IPS-18a (cell line): ENCODE data around the gene KIF2C.

Experiments used
- H3K27ac ChIP-seq: one replicate; pipeline ENCODE4 v1.5.1; 2013; ENCODE audit warnings: low read length
- H3K27me3 ChIP-seq: one replicate; pipeline ENCODE4 v1.6.1; 2013; ENCODE audit warnings: mild to moderate bottlenecking, low read length; ENCODE audit not compliant: control insufficient read depth, insufficient read depth
- H3K36me3 ChIP-seq: one replicate; pipeline ENCODE4 v1.6.1; 2013; ENCODE audit warnings: low read depth, low read length; ENCODE audit not compliant: control insufficient read depth
- H3K4me1 ChIP-seq: one replicate; pipeline ENCODE4 v1.6.1; 2013; ENCODE audit warnings: low read depth, low read length; ENCODE audit not compliant: control insufficient read depth
- H3K4me3 ChIP-seq: one replicate; pipeline ENCODE4 v1.5.1; 2013; ENCODE audit warnings: low read length
- H3K9ac ChIP-seq: one replicate; pipeline ENCODE4 v1.6.1; 2013; ENCODE audit warnings: mild to moderate bottlenecking, low read length, moderate library complexity
- H3K9me3 ChIP-seq: one replicate; pipeline ENCODE4 v1.6.1; 2013; ENCODE audit warnings: low read depth, low read length; ENCODE audit not compliant: control insufficient read depth

KIF2C gene

DNA sequence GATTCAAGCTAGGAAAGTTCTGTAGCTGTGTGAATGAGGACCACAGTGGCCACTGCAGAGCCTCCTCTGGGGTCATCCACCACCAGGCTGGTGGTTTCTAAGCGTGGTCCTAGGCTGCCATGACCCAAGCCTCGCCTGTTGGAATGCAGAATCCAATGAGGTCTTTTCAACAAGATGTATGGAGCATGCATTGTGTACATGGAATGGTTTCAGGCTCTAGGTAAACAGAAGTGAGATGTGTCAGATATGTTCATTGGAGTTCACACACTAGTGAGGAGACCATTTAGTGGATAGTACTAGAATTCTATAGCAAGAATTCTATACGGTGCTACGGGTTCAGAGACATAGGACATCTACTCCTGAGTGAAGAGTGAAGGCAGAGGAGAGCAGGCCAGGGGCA is 19.4 kb upstream of the KIF2C start:
- Histone ChIP-seq H3K4me1 (peaks cover under 1% of the 10 kb centered on the region), H3K9ac (no peak overlapping the region), H3K4me3 (no peak overlapping the region), H3K36me3 (no peaks in the 10 kb centered on the region), H3K9me3 (no peaks in the 10 kb centered on the region), H3K27me3 (no peaks in the 10 kb centered on the region), H3K27ac (no peak overlapping the region)

GRCh38 chr1:44721485-44722361 is 17.9 kb upstream of the KIF2C start:
- peak overlapping the region; percentile 92 for H3K27ac ChIP-seq
- H3K9ac ChIP-seq, result peak overlapping the region; percentile 62
- H3K4me1 ChIP-seq, result no peaks in the 10 kb centered on the region
- H3K27me3 ChIP-seq, result no peaks in the 10 kb centered on the region
- no peaks in the 10 kb centered on the region for H3K36me3 ChIP-seq
- H3K4me3 ChIP-seq, result no peak overlapping the region
- H3K9me3 ChIP-seq, result no peaks in the 10 kb centered on the region

DNA sequence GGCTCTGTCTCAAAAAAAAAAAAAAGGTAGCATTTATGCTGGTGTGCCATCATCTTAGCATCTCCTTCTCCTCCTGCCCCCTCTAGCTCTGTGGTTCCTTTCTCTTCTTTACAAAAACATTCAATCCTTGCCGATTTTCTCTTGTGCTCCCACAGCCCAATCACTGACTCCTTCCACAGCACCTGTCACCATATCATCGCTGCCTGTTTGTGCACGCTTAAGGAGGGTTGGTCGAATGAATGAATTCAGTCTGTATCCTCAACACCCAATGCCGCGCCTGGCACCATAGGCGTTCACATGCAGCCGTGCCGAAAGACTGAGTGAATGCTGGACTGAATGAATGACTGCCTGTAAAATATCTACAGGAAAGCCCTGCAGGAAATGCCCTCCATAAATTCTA is 16.6 kb upstream of the KIF2C start:
- Histone ChIP-seq H3K27me3 (no peaks in the 10 kb centered on the region), H3K9me3 (no peaks in the 10 kb centered on the region), H3K36me3 (no peaks in the 10 kb centered on the region), H3K9ac (no peak overlapping the region), H3K4me3 (no peak overlapping the region), H3K27ac (no peak overlapping the region), H3K4me1 (no peaks in the 10 kb centered on the region)

DNA sequence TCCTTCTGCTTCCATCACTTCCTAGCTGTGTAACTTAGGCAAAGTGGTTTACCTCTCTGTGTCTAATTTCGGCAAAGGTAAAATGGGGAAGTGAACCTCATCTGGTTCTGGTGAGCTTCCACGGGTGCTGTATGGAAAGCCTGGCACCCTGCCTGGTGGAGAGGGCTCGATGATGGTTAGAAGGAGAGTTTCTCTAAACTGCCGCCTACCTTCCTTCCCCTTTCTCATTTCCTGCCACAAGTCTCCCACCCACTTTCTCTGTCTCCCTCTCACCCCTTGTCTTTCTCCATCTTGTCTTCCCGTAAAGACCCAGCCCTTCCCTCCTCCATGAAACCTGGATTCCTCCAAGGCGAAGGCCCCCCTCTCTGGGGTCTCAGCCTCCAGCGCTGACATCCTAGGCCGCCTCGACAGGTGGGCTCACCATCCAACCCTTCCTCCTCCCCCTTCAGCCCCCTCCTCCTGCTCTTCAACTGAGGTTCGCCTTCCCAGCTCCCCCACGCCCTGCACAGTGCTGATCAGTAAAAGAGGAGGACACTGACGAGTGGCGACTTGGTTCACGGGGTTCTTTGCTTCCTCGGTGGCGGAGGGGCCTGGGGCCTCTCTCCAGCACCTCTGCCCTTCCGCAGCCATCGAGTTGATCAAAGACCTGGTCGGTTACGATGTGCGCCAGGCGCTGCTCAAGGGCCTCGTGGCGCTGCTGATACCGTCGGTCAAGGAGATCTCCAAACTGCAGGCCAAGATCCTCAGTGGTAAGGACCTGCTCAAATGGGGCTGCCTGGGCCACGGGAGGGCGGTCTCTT is 15.9 kb upstream of the KIF2C start:
- Histone ChIP-seq H3K27me3 (no peaks in the 10 kb centered on the region), H3K4me1 (no peaks in the 10 kb centered on the region), H3K9ac (no peak overlapping the region), H3K4me3 (no peak overlapping the region), H3K9me3 (no peaks in the 10 kb centered on the region), H3K36me3 (no peaks in the 10 kb centered on the region), H3K27ac (no peak overlapping the region)

- no peaks in the 10 kb centered on the region for H3K9me3 ChIP-seq
Observed at GRCh38 chr1:44724296-44724954, 15.2 kb upstream of the KIF2C start.

DNA sequence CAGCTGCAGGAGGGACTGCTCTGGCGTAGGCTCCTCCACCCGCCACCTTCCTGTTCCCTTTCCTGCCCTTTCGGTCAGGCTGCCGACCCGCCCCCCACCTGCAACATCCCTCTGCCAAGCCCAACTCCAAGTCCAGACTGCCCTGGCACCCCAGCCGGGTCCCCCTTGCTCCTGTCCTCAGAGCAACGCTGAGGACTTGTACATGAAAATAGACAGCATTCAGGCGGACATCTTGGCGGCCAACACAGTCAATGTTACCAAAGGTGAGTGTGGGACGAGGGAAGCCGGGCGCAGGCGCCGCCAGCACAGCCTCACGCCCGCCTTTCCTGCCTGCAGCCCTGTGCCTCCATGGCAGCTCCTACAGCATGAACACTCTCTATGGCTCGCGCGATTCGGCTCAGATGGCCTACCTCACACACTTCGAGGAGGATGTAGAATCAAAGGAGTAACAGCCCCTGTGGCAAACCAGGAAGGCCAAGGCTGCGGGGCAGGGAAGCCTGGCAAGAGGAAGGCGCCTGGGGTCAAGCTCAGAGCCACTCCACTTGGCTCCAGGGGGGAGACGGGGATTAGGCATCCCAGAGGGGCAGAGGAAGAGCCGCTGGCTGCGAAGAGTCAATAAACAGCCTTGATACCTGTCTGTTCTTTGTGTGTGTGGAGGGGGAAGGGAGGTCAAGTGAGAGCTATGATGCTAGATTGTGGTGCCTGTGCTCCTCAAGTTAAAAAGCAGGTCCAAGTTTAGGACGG is 14.5 kb upstream of the KIF2C start:
- no peak overlapping the region for H3K27ac ChIP-seq
- H3K4me3 ChIP-seq, result no peak overlapping the region
- H3K27me3 ChIP-seq, result no peaks in the 10 kb centered on the region
- no peaks in the 10 kb centered on the region for H3K4me1 ChIP-seq
- no peak overlapping the region for H3K9ac ChIP-seq
- H3K36me3 ChIP-seq, result no peaks in the 10 kb centered on the region
- H3K9me3 ChIP-seq, result no peaks in the 10 kb centered on the region

More at GRCh38 chr1:44724296-44724954, 15.2 kb upstream of the KIF2C start:
- H3K4me1 ChIP-seq, result no peaks in the 10 kb centered on the region
- H3K36me3 ChIP-seq, result no peaks in the 10 kb centered on the region
- H3K4me3 ChIP-seq, result no peak overlapping the region
- no peaks in the 10 kb centered on the region for H3K27me3 ChIP-seq
- H3K27ac ChIP-seq, result no peak overlapping the region
- no peak overlapping the region for H3K9ac ChIP-seq

GRCh38 chr1:44730741-44731512 is 8.7 kb upstream of the KIF2C start, which contains the start of gene RNU5D-1:
TSS of gene RNU5D-1 (minus strand) at chr1:44731170.
- H3K27ac ChIP-seq, result peak within 1 kb of the TSS; percentile 97
- H3K36me3 ChIP-seq, result no peaks in the 10 kb centered on the region
- H3K9me3 ChIP-seq, result no peaks in the 10 kb centered on the region
- H3K4me3 ChIP-seq, result no peak within 1 kb of the TSS
- no peaks in the 10 kb centered on the region for H3K27me3 ChIP-seq
- H3K9ac ChIP-seq, result peak within 1 kb of the TSS; percentile 79
- H3K4me1 ChIP-seq, result peaks cover 4% of the 10 kb centered on the region

- Histone ChIP-seq H3K9me3 (no peaks in the 10 kb centered on the region), H3K36me3 (no peaks in the 10 kb centered on the region), H3K4me3 (no peak overlapping the region), H3K9ac (no peak overlapping the region), H3K4me1 (peaks cover 4% of the 10 kb centered on the region), H3K27ac (no peak overlapping the region), H3K27me3 (no peaks in the 10 kb centered on the region)
Observed at GRCh38 chr1:44733365-44733764, 6.3 kb upstream of the KIF2C start.

GRCh38 chr1:44733784-44734183 is 5.9 kb upstream of the KIF2C start:
- H3K9ac ChIP-seq, result no peak overlapping the region
- no peak overlapping the region for H3K27ac ChIP-seq
- no peaks in the 10 kb centered on the region for H3K27me3 ChIP-seq
- H3K36me3 ChIP-seq, result no peaks in the 10 kb centered on the region
- peaks cover 4% of the 10 kb centered on the region for H3K4me1 ChIP-seq
- H3K4me3 ChIP-seq, result no peak overlapping the region
- no peaks in the 10 kb centered on the region for H3K9me3 ChIP-seq

DNA sequence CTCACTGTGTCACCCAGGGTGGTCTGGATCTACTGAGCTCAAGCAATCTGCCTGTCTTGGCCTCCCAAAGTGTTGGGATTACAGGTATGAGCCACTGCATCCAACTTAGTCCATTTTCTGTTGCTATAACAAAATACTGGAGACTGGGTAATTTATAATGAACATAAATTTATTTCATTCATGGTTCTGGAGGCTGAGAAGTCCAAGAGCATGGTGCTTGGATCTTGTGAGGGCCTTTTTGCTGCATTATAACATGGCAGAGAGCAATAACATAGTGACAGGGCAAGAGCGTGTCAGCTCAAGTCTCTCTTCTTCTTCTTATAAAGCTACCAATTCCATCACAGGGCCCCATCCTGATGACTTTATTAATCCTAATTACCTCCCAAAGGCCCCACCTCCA is 3.6 kb upstream of the KIF2C start:
- H3K9me3 ChIP-seq, result no peaks in the 10 kb centered on the region
- H3K4me1 ChIP-seq, result peaks cover 2% of the 10 kb centered on the region
- H3K9ac ChIP-seq, result no peak overlapping the region
- H3K36me3 ChIP-seq, result peaks cover 2% of the 10 kb centered on the region
- no peaks in the 10 kb centered on the region for H3K27me3 ChIP-seq
- no peak overlapping the region for H3K4me3 ChIP-seq
- no peak overlapping the region for H3K27ac ChIP-seq
